ENCODE results near the gene VLDLR. TPM values are rescaled to one million over a fixed set of nuclear protein-coding genes. Genes with fewer than 3 reads are reported as not detected.

Gene VLDLR
- total RNA-seq, 4 donors from 2014 or later, result 1.6 to 9.6 (median 3.2) TPM

- H3K4me3 ChIP-seq (ENCODE audit: low read depth, poor library complexity, severe bottlenecking), result no peak overlapping the region
- intact Hi-C loops (cut with DNase I; ENCODE audit: low total_unique reads), result no loop called here
- DNase-seq (ENCODE audit: low spot score in 2 of 2), result no peak
- WGBS, 2 donors, result 80 to 90% methylated on average over 3 of the region's 3 CpGs
- TF ChIP-seq POLR2A (IDR thresholded peaks at IDR 0.05) (no peak), CTCF (IDR thresholded peaks at IDR 0.05) (no peak)
These were observed 7.8 kb upstream of the VLDLR start for GRCh38 chr9:2613730-2614271.

- DNase-seq (ENCODE audit: low spot score in 2 of 2), result no peak
- intact Hi-C loops (cut with DNase I; ENCODE audit: low total_unique reads), result no loop called here
- TF ChIP-seq CTCF (IDR thresholded peaks at IDR 0.05) (no peak), POLR2A (IDR thresholded peaks at IDR 0.05) (no peak)
- no peak overlapping the region for H3K4me3 ChIP-seq (ENCODE audit: low read depth, poor library complexity, severe bottlenecking)
- WGBS, 2 donors, result 90 to 91% methylated on average over 7 of the region's 7 CpGs
These were observed 6.1 kb upstream of the VLDLR start for GRCh38 chr9:2615497-2615896.

GRCh38 chr9:2616692-2617377 lies 4.8 kb upstream of the VLDLR start:
- no peak for DNase-seq (ENCODE audit: low spot score in 2 of 2)
- intact Hi-C loops (cut with DNase I; ENCODE audit: low total_unique reads), result no loop called here
- no peak overlapping the region for H3K4me3 ChIP-seq (ENCODE audit: low read depth, poor library complexity, severe bottlenecking)
- WGBS, 2 donors, result 92 to 95% methylated on average over 4 of the region's 4 CpGs
- TF ChIP-seq CTCF (IDR thresholded peaks at IDR 0.05) (no peak), POLR2A (IDR thresholded peaks at IDR 0.05) (no peak)

GRCh38 chr9:2618289-2618688 lies 3.3 kb upstream of the VLDLR start:
- DNase-seq (ENCODE audit: low spot score in 2 of 2), result no peak
- H3K4me3 ChIP-seq (ENCODE audit: low read depth, poor library complexity, severe bottlenecking), result no peak overlapping the region
- intact Hi-C loops (cut with DNase I; ENCODE audit: low total_unique reads), result no loop called here
- 89 to 92% methylated on average over 1 of the region's 1 CpG for WGBS, 2 donors
- TF ChIP-seq POLR2A (IDR thresholded peaks at IDR 0.05) (no peak), CTCF (IDR thresholded peaks at IDR 0.05) (no peak)

GRCh38 chr9:2620919-2621721 lies 467 bp upstream of the VLDLR start:
- intact Hi-C loops (cut with DNase I; ENCODE audit: low total_unique reads), result no loop called here
- no peak for TF ChIP-seq CTCF (IDR thresholded peaks at IDR 0.05)
- TF ChIP-seq POLR2A (IDR thresholded peaks at IDR 0.05), result no peak
- 6 to 13% methylated on average over 26 to 58 of the region's 66 CpGs for WGBS, 2 donors
- peak overlapping the region; percentile 54 for H3K4me3 ChIP-seq (ENCODE audit: low read depth, poor library complexity, severe bottlenecking)
- DNase-seq (ENCODE audit: low spot score in 2 of 2), result peak; percentile 39 to 91

All from lower leg skin (tissue), 4 donors.